ENCODE measurements around the gene IL32. TPM values are rescaled to one million over a fixed set of nuclear protein-coding genes. Genes with fewer than 3 reads are reported as not detected.
"Not testable (repeated sequence)": the region's sequence is repeated elsewhere in the genome, so short reads cannot be mapped to it uniquely, and the experiment has no call there.

IL32 gene
- total RNA-seq, 1 experiment from 2014 or later: 4.7 TPM

GRCh38 chr16:3071655-3072054 lies 6.2 kb downstream of the IL32 start:
- no peak for ATAC-seq
- Mint-ChIP-seq H3K36me3 (no peaks in the 10 kb centered on the region), H3K4me1 (peaks cover 31% of the 10 kb centered on the region), H3K4me3 (no peak overlapping the region), H3K9me3 (no peaks in the 10 kb centered on the region), H3K27ac (no peak overlapping the region), H3K27me3 (ENCODE audit: low read depth) (peaks cover 12% of the 10 kb centered on the region)
- ChIA-PET CTCF (no interaction called here), POLR2A (no interaction called here)
- TF ChIP-seq ZNF138 (CRISPR knock-in tag; conservative IDR thresholded peaks at IDR 0.05): no peak
- TF ChIP-seq PREB (CRISPR knock-in tag; IDR thresholded peaks at IDR 0.05; ENCODE audit: borderline replicate concordance): no peak
- no peak for TF ChIP-seq CREM (CRISPR knock-in tag; IDR thresholded peaks at IDR 0.05)
- no peak for TF ChIP-seq GRHL2 (CRISPR knock-in tag; IDR thresholded peaks at IDR 0.05; ENCODE audit: insufficient replicate concordance, severe bottlenecking)
- DNase-seq (ENCODE audit: low spot score): no peak

GRCh38 chr16:3072148-3072547 lies 6.7 kb downstream of the IL32 start:
- H3K4me3 Mint-ChIP-seq; CTCF ChIA-PET; POLR2A ChIA-PET; DNase-seq (ENCODE audit: low spot score); H3K36me3 Mint-ChIP-seq; H3K27ac Mint-ChIP-seq; H3K9me3 Mint-ChIP-seq: not testable (repeated sequence)
- Mint-ChIP-seq H3K27me3 (ENCODE audit: low read depth) (peaks cover 12% of the 10 kb centered on the region), H3K4me1 (peaks cover 33% of the 10 kb centered on the region)
- peak; percentile 19 for ATAC-seq

- ATAC-seq: peak; percentile 64
- DNase-seq (ENCODE audit: low spot score): peak; percentile 45
- POLR2A ChIA-PET, H3K36me3 Mint-ChIP-seq, H3K4me3 Mint-ChIP-seq, CTCF ChIA-PET, H3K27ac Mint-ChIP-seq, H3K9me3 Mint-ChIP-seq: not testable (repeated sequence)
- H3K4me1 Mint-ChIP-seq: peaks cover 35% of the 10 kb centered on the region
- H3K27me3 Mint-ChIP-seq (ENCODE audit: low read depth): peaks cover 12% of the 10 kb centered on the region
Observed at GRCh38 chr16:3072576-3073263, 7.3 kb downstream of the IL32 start.

- TF ChIP-seq ETV6 (CRISPR knock-in tag; IDR thresholded peaks at IDR 0.05): no peak
- no peak for TF ChIP-seq FOXP4 (CRISPR knock-in tag; IDR thresholded peaks at IDR 0.05)
- TF ChIP-seq ATF1 (CRISPR knock-in tag; IDR thresholded peaks at IDR 0.05): no peak
- Mint-ChIP-seq H3K27me3 (ENCODE audit: low read depth) (peaks cover 12% of the 10 kb centered on the region), H3K36me3 (no peaks in the 10 kb centered on the region), H3K4me3 (no peak overlapping the region), H3K9me3 (no peaks in the 10 kb centered on the region), H3K27ac (no peak overlapping the region), H3K4me1 (peaks cover 42% of the 10 kb centered on the region)
- ATAC-seq (no peak), DNase-seq (ENCODE audit: low spot score) (no peak)
- POLR2A ChIA-PET: no interaction called here
- CTCF ChIA-PET: no interaction called here
Observed at GRCh38 chr16:3073448-3073847, 8.0 kb downstream of the IL32 start.

- Mint-ChIP-seq H3K27me3 (ENCODE audit: low read depth) (peaks cover 12% of the 10 kb centered on the region), H3K36me3 (no peaks in the 10 kb centered on the region), H3K4me3 (no peak overlapping the region), H3K9me3 (no peaks in the 10 kb centered on the region), H3K4me1 (peaks cover 57% of the 10 kb centered on the region), H3K27ac (no peak overlapping the region)
- ChIA-PET CTCF (interaction anchor here (1.1 to 6.5 kb wide), 6 partner anchors 13 to 76 kb away, joined by 4 to 59 read pairs (median 11); no protein-coding TSS in a partner anchor), POLR2A (interaction anchor here (1.5 kb wide), 1 partner anchor 16 kb away, joined by 5 read pairs; no protein-coding TSS in a partner anchor)
- no peak for TF ChIP-seq MXD4 (CRISPR knock-in tag; IDR thresholded peaks at IDR 0.05; ENCODE audit: borderline replicate concordance)
- ATAC-seq (no peak), DNase-seq (ENCODE audit: low spot score) (no peak)
Observed at GRCh38 chr16:3074860-3075522, 9.6 kb downstream of the IL32 start.

Data from WTC11 (cell line).